ENCODE data around the gene KLF12.

Gene KLF12

GRCh38 chr13:74134777-74135325, 647 bp upstream of the KLF12 start:
- DNase-seq = peak; percentile 62

- DNase-seq = peak; percentile 70
Observed at GRCh38 chr13:74133657-74134201, 475 bp downstream of the KLF12 start.

DNA sequence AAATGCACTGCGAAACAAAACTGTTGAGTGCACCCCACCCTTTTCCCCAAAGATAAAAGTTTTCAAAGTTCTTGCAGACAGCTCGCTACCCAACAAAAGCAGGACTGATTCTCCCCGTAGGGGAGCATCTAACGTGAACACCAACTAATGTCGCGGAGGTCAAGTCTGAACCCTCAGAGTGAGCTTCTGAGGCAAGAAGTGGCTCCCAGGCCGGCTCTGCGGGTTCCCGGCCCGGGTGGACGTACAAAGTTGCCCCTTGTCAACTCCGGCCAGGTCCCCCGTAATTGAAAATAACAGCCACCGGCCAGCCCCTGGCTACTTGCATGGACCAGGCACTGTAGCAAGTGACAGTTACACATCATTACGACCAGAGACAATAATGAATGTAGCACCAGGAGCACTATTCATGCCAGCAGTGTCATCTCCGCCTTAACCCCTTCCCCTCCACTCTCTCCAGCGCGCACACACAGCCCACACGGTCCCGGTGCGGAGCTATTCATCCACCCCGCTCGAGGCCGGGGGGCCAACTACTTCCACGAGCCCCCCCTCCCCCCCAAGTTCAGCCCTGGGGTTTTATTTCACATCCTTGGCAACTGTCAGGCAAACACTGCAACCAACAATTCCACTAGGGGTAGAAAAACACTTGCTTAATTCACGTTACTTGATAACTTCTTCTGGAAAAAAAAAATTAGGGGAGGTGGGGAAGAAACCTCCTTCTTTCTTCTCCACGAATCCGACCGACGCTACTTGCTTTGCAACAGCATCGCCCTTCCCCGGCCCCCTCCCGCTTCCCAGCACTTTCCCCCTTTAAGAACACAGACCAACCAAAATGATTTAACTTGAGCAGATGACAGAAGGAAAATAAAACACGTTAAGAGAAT, 1.2 kb downstream of the KLF12 start:
- DNase-seq = peak; percentile 58

DNA sequence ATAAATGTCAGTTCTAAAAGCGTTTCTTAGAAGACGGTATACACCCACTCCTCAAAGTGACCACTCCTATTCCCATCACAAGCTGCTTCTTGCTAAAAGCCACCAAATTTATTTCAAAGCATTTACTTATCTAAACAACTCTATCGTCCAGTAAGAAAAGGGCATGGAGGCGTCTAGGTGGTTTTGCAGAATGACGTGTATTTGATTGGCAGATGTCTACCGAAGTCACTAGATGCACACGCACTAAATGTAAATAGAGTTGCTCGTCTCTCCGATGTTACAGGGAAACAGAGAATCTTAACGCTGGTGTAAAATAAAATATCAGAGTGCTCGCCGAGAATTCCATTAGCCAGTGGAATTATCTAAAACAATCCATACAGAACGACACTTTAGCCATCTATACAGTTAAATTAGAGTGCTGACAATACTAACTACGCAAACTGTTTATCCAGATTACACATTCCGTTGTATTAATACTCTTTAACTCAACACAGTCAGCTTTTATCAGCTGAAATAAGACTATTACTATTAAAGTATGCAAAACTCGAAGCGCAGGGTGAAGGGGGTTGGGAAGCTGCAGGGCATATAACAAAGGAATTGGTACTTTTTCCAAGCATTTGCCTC, 1.9 kb downstream of the KLF12 start:
- DNase-seq = no peak

- no peak for DNase-seq
Observed at GRCh38 chr13:74131227-74131626, 3.0 kb downstream of the KLF12 start.

DNA sequence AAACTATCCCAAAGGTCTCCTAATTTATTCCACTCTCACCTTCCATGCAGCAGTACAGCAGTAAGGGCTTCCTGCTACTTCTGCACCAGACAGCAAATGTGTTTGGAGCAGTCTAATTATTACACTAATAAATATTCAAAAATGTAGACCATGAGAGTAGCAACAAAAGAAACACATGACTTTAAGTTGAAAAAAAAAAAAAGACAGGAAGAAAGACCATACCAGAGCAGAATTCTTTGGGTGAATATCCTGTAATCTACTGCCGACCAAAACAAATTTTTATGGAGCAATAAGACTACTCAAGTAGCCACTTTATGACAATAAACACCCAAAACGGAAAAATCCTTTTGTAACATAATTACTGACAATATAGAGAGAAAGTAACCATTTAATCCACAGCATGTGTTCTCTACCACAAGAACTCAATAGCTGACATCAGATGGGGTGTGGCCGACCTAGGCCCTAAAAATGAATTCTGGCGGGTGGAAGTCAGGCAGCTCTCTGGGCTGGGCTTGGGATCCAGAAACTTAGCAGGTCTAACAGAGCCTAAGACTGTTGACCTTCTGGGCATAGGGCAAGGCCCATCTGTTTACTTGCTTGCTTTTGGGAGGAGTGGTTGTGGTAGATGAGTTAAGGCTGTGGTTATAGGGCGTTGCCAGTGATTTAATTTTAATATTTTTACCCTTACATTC, 4.6 kb downstream of the KLF12 start:
- peak; percentile 79 for DNase-seq

- DNase-seq = peak; percentile 15
Observed at GRCh38 chr13:74128156-74128767, 5.9 kb downstream of the KLF12 start.

- no peak for DNase-seq
Observed at GRCh38 chr13:74118328-74118727, 15.9 kb downstream of the KLF12 start.

DNA sequence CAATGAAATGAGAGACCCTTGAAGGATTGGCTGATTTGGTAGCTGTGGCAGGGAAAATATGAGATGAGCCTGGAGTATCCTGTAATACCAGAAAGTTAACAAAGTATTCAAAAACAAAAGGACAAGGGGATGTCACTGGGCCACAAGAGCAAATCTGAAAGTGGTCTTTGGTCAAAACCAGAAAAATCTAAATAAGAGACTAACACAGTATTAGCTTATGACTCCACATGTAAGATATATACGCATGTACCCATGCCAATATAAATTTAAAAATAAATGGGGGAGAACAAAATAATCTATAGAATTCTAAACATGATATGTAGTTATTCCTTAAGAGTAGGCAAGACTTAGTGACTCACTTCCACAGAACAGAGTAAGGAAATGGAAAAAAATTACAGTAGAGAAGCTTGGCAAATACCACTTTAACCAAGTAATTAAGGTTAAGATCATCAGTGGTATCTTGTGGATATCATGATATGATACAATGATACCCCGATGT, 16.9 kb downstream of the KLF12 start:
- no peak for DNase-seq

- DNase-seq = no peak
Observed at GRCh38 chr13:74115133-74115532, 19.1 kb downstream of the KLF12 start.

DNA sequence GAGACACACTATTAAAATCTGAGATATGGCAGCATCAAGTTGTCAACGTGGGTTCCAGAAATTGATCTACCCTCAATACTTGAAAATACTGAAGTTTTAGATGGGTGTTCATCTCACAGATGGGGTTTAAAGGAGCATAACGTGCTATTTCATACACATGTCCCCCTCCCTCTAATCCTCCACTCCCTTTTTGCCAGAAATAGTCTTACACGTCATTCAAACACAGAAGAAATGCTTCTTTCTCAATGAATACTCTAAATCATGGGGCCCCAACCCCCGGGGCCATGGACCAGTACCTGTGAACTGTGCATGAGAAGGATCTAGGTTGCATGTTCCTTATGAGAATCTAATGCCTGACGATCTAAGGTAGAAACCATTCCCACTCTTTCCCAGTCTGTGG, 19.6 kb downstream of the KLF12 start:
- DNase-seq = no peak

- no peak for DNase-seq
Observed at GRCh38 chr13:74114202-74114601, 20.0 kb downstream of the KLF12 start.

DNA sequence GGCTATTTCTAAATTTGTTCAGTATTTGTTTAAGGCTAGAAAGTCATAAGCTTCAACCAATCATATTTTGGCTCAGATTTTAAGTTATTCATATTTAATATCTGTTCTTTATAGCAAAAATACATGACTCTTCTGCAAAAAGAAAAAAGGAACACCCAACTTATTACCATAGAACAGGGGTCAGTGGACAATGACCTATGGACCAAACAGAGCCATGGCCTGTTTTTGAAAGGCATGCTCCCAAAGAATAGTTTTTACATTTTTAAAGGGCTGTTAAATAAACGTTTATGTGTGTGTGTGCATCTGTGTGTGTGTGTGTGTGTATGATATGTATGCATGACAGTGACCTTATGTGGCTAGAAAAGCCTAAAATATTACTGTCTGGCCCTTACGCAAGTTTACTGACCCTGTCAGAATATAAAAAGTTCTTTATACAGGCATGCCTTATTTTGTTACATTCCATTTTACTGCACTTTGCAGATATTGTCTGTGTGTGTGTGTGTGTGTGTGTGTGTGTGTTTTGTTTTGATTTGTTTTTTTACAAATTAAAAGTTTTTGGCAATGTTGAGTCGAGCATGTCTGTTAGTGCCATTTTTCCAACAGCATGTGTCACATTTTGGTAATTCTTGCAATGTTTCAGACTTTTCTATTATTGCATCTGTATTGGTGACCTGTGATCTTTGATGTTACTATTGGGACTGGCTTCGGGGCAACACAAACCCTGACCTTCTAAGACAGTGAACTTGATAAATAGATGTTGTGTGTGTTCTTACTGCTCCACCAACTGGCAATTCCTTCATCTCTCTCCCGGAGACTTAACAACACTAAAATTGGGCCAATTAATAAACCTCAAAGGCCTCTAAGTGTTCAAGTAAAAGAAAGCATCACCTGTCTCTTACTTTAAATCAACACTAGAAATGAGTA, 22.0 kb downstream of the KLF12 start:
- no peak for DNase-seq

DNA sequence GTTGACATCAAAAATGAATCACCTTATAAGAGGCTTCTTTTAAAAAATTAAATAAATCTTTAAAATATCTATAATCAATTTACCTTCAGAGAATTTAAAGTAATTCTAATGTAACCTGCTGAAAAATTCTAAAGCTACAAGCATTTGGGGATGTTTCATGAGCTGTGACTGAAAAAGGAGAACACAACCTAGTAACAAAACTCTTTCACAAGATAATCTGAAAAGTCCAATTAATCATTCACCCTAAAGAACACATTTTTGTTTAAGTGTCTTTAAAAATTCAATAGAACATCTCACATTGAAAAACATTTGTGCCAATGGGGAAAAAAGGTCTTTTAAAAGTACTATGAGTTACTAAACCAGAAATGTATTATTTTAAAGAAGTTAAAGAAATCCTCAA, 22.8 kb downstream of the KLF12 start:
- DNase-seq = no peak

DNA sequence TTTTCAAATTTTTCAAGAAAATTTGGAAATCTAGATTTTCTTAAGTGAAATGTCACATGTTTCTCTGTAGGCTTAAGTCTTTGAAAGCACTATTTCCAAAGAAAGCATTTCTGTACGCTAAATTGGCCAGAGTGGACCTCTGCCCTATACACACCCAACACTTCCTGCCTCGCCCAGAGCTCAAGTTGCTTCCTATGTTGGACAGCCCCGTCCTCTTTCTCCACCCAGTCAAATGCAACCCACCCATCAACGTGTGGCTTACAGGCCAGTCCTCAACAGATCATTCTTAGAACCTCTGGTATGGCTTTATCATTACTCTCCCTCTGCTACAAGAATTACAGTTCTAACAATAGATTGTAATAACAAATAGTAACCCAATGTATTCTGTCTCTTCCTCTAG, 24.2 kb downstream of the KLF12 start:
- peak; percentile 10 for DNase-seq

DNA sequence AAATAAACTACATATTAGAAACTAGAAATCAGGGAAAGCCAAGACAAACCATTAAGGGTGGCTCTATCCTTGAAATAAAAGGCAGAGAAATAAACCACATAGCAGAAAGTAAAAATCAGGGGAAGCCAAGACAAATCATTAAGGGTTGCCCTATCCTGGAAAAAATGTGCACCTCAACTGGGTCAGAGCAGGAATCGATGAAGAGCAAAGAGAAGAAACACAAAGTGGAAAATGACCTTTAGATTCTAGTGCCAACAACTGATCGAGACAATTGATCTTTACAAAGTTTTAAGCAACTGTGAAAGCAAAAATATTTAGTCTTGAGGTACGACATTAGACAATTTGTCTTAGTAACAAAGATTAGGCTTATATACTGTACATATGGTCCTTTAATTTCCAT, 26.6 kb downstream of the KLF12 start:
- no peak for DNase-seq

GRCh38 chr13:74105871-74106270, 28.3 kb downstream of the KLF12 start:
- no peak for DNase-seq

- no peak for DNase-seq
Observed at GRCh38 chr13:74104661-74105275, 29.4 kb downstream of the KLF12 start.

DNA sequence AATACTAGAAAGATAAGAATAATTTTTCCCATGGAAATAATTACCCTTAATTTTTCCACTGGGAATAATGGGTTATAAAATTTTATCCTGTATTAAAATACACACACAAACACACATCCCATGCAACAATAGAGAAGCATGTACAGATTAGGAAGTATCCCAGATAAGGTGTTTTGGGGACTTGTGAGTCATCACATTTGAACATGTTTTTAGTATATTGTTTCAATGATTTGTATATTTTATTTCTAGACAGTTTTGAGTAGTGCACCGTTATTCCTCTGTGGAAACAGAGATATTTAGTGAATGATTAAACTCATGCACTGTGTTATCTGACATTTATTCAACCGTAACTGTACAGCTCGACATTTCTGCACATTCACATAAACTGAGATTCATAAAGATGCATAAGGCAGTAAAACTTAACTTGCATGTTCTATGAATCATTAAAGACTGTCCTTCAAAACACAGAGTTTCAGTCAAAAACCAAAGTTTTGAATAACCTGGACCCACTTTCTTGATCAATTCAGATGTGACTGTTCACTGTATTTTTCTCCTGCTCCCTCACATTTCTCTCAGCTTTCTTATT, 30.1 kb downstream of the KLF12 start:
- DNase-seq = no peak

GRCh38 chr13:74103196-74103595, 31.0 kb downstream of the KLF12 start:
- DNase-seq = no peak

GRCh38 chr13:74102691-74103090, 31.5 kb downstream of the KLF12 start:
- DNase-seq = no peak

Data from OCI-M1 (cell line).